HG03060 (cell line): ENCODE data around the gene USP17L19.
"Not testable (repeated sequence)": the region's sequence is repeated elsewhere in the genome, so short reads cannot be mapped to it uniquely, and the experiment has no call there.

ENCODE experiments used
- ATAC-seq: cut with Tn5 transposase; IDR thresholded peaks from one replicate; pipeline ENCODE4 v1.9.1; 2021; ENCODE audit warnings: low read depth, moderate number of reproducible peaks; ENCODE audit not compliant: unreplicated experiment

The USP17L19 gene, protein sequence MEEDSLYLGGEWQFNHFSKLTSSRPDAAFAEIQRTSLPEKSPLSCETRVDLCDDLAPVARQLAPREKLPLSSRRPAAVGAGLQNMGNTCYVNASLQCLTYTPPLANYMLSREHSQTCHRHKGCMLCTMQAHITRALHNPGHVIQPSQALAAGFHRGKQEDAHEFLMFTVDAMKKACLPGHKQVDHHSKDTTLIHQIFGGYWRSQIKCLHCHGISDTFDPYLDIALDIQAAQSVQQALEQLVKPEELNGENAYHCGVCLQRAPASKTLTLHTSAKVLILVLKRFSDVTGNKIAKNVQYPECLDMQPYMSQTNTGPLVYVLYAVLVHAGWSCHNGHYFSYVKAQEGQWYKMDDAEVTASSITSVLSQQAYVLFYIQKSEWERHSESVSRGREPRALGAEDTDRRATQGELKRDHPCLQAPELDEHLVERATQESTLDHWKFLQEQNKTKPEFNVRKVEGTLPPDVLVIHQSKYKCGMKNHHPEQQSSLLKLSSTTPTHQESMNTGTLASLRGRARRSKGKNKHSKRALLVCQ

DNA sequence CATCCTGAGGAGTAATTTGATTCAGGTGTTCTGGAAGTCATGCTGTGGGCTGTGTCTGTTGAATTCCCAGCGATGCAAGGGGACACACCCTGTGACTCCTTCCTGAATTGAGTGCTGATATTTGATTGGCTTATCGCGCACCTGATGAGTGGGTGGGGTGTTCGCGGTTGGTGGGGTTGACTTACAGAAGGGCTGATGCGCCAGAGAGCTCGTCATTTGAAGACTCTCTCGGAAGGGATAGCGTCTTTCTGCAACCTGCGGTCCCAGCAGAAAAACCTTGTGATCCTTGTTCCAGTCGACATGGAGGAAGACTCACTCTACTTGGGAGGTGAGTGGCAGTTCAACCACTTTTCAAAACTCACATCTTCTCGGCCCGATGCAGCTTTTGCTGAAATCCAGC is at the start of gene USP17L19:
Gene USP17L19 (plus strand): TSS at position 301 of the 400 bp plus-strand sequence. CDS start 0 bp downstream, at position 301.
- not testable (repeated sequence) for ATAC-seq

DNA sequence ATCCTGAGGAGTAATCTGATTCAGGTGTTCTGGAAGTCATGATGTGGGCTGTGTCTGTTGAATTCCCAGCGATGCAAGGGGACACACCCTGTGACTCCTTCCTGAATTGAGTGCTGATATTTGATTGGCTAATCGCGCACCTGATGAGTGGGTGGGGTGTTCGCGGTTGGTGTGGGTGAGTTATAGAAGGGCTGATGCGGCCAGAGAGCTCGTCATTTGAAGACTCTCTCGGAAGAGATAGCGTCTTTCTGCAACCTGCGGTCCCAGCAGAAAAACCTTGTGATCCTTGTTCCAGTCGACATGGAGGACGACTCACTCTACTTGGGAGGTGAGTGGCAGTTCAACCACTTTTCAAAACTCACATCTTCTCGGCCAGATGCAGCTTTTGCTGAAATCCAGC is 42.8 kb upstream of the USP17L19 start, which contains the start of gene USP17L10:
Gene USP17L10 (plus strand): TSS at position 301 of the 400 bp plus-strand sequence. CDS start 0 bp downstream, at position 301.
- not testable (repeated sequence) for ATAC-seq

DNA sequence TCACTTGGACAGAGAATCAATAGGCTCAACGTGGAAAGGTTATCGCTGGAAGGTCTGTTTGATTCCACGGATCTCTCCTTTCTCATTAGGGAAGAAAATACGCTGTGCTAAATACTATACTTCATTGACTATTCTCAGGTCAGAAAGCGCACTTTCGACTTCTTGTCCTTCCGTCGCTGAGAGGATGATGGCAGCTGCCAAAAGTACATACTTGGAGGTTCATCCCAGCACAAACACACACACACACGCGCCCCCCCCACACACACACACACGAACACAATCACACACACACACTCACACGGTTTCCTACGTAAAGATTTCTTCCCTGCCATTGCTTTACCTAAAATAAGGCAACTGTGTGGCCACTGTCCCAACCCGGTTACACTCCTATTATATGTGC is 38.5 kb upstream of the USP17L19 start:
- not testable (repeated sequence) for ATAC-seq

DNA sequence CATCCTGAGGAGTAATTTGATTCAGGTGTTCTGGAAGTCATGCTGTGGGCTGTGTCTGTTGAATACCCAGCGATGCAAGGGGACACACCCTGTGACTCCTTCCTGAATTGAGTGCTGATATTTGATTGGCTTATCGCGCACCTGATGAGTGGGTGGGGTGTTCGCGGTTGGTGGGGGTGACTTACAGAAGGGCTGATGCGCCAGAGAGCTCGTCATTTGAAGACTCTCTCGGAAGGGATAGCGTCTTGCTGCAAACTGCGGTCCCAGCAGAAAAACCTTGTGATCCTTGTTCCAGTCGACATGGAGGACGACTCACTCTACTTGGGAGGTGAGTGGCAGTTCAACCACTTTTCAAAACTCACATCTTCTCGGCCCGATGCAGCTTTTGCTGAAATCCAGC is 38.1 kb upstream of the USP17L19 start, which contains the start of gene USP17L11:
Gene USP17L11 (plus strand): TSS at position 301 of the 400 bp plus-strand sequence. CDS start 0 bp downstream, at position 301.
- ATAC-seq, result not testable (repeated sequence)

DNA sequence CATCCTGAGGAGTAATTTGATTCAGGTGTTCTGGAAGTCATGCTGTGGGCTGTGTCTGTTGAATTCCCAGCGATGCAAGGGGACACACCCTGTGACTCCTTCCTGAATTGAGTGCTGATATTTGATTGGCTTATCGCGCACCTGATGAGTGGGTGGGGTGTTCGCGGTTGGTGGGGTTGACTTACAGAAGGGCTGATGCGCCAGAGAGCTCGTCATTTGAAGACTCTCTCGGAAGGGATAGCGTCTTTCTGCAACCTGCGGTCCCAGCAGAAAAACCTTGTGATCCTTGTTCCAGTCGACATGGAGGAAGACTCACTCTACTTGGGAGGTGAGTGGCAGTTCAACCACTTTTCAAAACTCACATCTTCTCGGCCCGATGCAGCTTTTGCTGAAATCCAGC is 33.3 kb upstream of the USP17L19 start, which contains the start of gene USP17L12:
Gene USP17L12 (plus strand): TSS at position 301 of the 400 bp plus-strand sequence. CDS start 0 bp downstream, at position 301.
- ATAC-seq, result not testable (repeated sequence)

DNA sequence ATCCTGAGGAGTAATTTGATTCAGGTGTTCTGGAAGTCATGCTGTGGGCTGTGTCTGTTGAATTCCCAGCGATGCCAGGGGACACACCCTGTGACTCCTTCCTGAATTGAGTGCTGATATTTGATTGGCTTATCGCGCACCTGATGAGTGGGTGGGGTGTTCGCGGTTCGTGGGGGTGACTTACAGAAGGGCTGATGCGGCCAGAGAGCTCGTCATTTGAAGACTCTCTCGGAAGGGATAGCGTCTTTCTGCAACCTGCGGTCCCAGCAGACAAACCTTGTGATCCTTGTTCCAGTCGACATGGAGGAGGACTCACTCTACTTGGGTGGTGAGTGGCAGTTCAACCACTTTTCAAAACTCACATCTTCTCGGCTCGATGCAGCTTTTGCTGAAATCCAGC is 28.6 kb upstream of the USP17L19 start, which contains the start of gene USP17L13:
Gene USP17L13 (plus strand): TSS at position 301 of the 400 bp plus-strand sequence. CDS start 0 bp downstream, at position 301.
- ATAC-seq, result not testable (repeated sequence)

DNA sequence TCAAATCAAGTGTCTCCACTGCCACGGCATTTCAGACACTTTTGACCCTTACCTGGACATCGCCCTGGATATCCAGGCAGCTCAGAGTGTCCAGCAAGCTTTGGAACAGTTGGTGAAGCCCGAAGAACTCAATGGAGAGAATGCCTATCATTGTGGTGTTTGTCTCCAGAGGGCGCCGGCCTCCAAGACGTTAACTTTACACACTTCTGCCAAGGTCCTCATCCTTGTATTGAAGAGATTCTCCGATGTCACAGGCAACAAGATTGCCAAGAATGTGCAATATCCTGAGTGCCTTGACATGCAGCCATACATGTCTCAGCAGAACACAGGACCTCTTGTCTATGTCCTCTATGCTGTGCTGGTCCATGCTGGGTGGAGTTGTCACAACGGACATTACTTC is 22.9 kb upstream of the USP17L19 start:
- not testable (repeated sequence) for ATAC-seq

DNA sequence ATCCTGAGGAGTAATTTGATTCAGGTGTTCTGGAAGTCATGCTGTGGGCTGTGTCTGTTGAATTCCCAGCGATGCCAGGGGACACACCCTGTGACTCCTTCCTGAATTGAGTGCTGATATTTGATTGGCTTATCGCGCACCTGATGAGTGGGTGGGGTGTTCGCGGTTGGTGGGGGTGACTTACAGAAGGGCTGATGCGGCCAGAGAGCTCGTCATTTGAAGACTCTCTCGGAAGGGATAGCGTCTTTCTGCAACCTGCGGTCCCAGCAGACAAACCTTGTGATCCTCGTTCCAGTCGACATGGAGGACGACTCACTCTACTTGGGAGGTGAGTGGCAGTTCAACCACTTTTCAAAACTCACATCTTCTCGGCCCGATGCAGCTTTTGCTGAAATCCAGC is 19.1 kb upstream of the USP17L19 start, which contains the start of gene USP17L15:
Gene USP17L15 (plus strand): TSS at position 301 of the 400 bp plus-strand sequence. CDS start 0 bp downstream, at position 301.
- ATAC-seq, result not testable (repeated sequence)

DNA sequence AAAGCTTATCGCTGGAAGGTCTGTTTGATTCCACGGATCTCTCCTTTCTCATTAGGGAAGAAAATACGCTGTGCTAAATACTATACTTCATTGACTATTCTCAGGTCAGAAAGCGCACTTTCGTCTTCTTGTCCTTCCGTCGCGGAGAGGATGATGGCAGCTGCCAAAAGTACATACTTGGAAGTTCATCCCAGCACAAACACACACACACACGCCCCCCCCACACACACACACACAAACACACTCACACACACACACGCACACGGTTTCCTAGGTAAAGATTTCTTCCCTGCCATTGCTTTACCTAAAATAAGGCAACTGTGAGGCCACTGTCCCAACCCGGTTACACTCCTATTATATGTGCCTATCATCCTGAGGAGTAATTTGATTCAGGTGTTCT is 14.7 kb upstream of the USP17L19 start:
- not testable (repeated sequence) for ATAC-seq

DNA sequence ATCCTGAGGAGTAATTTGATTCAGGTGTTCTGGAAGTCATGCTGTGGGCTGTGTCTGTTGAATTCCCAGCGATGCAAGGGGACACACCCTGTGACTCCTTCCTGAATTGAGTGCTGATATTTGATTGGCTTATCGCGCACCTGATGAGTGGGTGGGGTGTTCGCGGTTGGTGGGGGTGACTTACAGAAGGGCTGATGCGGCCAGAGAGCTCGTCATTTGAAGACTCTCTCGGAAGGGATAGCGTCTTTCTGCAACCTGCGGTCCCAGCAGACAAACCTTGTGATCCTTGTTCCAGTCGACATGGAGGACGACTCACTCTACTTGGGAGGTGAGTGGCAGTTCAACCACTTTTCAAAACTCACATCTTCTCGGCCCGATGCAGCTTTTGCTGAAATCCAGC is 9.6 kb upstream of the USP17L19 start, which contains the start of gene USP17L17:
Gene USP17L17 (plus strand): TSS at position 301 of the 400 bp plus-strand sequence. CDS start 0 bp downstream, at position 301.
- ATAC-seq, result not testable (repeated sequence)

DNA sequence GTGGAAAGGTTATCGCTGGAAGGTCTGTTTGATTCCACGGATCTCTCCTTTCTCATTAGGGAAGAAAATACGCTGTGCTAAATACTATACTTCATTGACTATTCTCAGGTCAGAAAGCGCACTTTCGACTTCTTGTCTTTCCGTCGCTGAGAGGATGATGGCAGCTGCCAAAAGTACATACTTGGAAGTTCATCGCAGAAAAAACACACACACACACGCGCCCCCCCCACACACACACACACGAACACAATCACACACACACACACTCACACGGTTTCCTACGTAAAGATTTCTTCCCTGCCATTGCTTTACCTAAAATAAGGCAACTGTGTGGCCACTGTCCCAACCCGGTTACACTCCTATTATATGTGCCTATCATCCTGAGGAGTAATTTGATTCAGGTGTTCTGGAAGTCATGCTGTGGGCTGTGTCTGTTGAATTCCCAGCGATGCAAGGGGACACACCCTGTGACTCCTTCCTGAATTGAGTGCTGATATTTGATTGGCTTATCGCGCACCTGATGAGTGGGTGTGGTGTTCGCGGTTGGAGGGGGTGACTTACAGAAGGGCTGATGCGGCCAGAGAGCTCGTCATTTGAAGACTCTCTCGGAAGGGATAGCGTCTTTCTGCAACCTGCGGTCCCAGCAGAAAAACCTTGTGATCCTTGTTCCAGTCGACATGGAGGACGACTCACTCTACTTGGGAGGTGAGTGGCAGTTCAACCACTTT is 5.1 kb upstream of the USP17L19 start, which contains the start of gene USP17L18:
Gene USP17L18 (plus strand): TSS at position 678 of the 728 bp plus-strand sequence. CDS start 0 bp downstream, at position 678.
- not testable (repeated sequence) for ATAC-seq

DNA sequence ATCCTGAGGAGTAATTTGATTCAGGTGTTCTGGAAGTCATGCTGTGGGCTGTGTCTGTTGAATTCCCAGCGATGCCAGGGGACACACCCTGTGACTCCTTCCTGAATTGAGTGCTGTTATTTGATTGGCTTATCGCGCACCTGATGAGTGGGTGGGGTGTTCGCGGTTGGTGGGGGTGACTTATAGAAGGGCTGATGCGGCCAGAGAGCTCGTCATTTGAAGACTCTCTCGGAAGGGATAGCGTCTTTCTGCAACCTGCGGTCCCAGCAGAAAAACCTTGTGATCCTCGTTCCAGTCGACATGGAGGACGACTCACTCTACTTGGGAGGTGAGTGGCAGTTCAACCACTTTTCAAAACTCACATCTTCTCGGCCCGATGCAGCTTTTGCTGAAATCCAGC is 4.6 kb downstream of the USP17L19 start, which contains the start of gene USP17L20:
Gene USP17L20 (plus strand): TSS at position 301 of the 400 bp plus-strand sequence. CDS start 0 bp downstream, at position 301.
- ATAC-seq, result not testable (repeated sequence)

DNA sequence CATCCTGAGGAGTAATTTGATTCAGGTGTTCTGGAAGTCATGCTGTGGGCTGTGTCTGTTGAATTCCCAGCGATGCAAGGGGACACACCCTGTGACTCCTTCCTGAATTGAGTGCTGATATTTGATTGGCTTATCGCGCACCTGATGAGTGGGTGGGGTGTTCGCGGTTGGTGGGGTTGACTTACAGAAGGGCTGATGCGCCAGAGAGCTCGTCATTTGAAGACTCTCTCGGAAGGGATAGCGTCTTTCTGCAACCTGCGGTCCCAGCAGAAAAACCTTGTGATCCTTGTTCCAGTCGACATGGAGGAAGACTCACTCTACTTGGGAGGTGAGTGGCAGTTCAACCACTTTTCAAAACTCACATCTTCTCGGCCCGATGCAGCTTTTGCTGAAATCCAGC is 9.4 kb downstream of the USP17L19 start, which contains the start of gene USP17L21:
Gene USP17L21 (plus strand): TSS at position 301 of the 400 bp plus-strand sequence. CDS start 0 bp downstream, at position 301.
- ATAC-seq, result not testable (repeated sequence)

DNA sequence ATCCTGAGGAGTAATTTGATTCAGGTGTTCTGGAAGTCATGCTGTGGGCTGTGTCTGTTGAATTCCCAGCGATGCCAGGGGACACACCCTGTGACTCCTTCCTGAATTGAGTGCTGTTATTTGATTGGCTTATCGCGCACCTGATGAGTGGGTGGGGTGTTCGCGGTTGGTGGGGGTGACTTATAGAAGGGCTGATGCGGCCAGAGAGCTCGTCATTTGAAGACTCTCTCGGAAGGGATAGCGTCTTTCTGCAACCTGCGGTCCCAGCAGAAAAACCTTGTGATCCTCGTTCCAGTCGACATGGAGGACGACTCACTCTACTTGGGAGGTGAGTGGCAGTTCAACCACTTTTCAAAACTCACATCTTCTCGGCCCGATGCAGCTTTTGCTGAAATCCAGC is 14.1 kb downstream of the USP17L19 start, which contains the start of gene USP17L22:
Gene USP17L22 (plus strand): TSS at position 301 of the 400 bp plus-strand sequence. CDS start 0 bp downstream, at position 301.
- not testable (repeated sequence) for ATAC-seq

DNA sequence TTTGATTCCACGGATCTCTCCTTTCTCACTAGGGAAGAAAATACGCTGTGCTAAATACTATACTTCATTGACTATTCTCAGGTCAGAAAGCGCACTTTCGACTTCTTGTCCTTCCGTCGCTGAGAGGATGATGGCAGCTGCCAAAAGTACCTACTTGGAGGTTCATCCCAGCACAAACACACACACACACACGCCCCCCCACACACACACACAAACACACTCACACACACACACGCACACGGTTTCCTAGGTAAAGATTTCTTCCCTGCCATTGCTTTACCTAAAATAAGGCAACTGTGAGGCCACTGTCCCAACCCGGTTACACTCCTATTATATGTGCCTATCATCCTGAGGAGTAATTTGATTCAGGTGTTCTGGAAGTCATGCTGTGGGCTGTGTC is 18.5 kb downstream of the USP17L19 start:
- ATAC-seq, result not testable (repeated sequence)
